Activated naive CD8-positive, alpha-beta T cell (primary cell): Measurements from ENCODE around the gene UROC1.

ENCODE experiments used
- H3K27ac Mint-ChIP-seq: one replicate; pipeline ENCODE4 v1.8.0; 2021; ENCODE audit warnings: mixed read lengths
- H3K27me3 Mint-ChIP-seq: one replicate; pipeline ENCODE4 v1.8.0; 2021; ENCODE audit warnings: mixed read lengths
- H3K36me3 Mint-ChIP-seq: one replicate; pipeline ENCODE4 v1.8.0; 2021; ENCODE audit warnings: mixed read lengths
- H3K4me1 Mint-ChIP-seq: one replicate; pipeline ENCODE4 v1.8.0; 2021; ENCODE audit warnings: low read depth, mixed read lengths
- H3K4me3 Mint-ChIP-seq: one replicate; pipeline ENCODE4 v1.8.0; 2021; ENCODE audit warnings: mild to moderate bottlenecking, mixed read lengths
- H3K9me3 Mint-ChIP-seq: one replicate; pipeline ENCODE4 v1.8.0; 2021; ENCODE audit warnings: low read depth, mixed read lengths

Gene UROC1

GRCh38 chr3:126450744-126451143, 66.8 kb downstream of the UROC1 start:
- H3K4me3 Mint-ChIP-seq: no peak overlapping the region
- H3K4me1 Mint-ChIP-seq: peaks cover 9% of the 10 kb centered on the region
- no peak overlapping the region for H3K27ac Mint-ChIP-seq
- no peaks in the 10 kb centered on the region for H3K27me3 Mint-ChIP-seq
- peaks cover 8% of the 10 kb centered on the region for H3K36me3 Mint-ChIP-seq
- H3K9me3 Mint-ChIP-seq: no peaks in the 10 kb centered on the region

- no peak overlapping the region for H3K27ac Mint-ChIP-seq
- H3K9me3 Mint-ChIP-seq: no peaks in the 10 kb centered on the region
- H3K27me3 Mint-ChIP-seq: no peaks in the 10 kb centered on the region
- peaks cover 8% of the 10 kb centered on the region for H3K36me3 Mint-ChIP-seq
- no peak overlapping the region for H3K4me3 Mint-ChIP-seq
- peaks cover 7% of the 10 kb centered on the region for H3K4me1 Mint-ChIP-seq
These were observed 67.4 kb downstream of the UROC1 start for GRCh38 chr3:126450219-126450618.

- Mint-ChIP-seq H3K4me3 (no peak overlapping the region), H3K4me1 (peaks cover 6% of the 10 kb centered on the region), H3K9me3 (no peaks in the 10 kb centered on the region), H3K36me3 (peaks cover 8% of the 10 kb centered on the region), H3K27me3 (no peaks in the 10 kb centered on the region), H3K27ac (no peak overlapping the region)
These were observed 67.9 kb downstream of the UROC1 start for GRCh38 chr3:126449621-126450051.

- no peaks in the 10 kb centered on the region for H3K27me3 Mint-ChIP-seq
- peaks cover 4% of the 10 kb centered on the region for H3K4me1 Mint-ChIP-seq
- H3K4me3 Mint-ChIP-seq: no peak overlapping the region
- H3K36me3 Mint-ChIP-seq: peaks cover 4% of the 10 kb centered on the region
- no peaks in the 10 kb centered on the region for H3K9me3 Mint-ChIP-seq
- no peak overlapping the region for H3K27ac Mint-ChIP-seq
These were observed 68.7 kb downstream of the UROC1 start for GRCh38 chr3:126448893-126449180.

GRCh38 chr3:126448136-126448892, 69.3 kb downstream of the UROC1 start:
- H3K27ac Mint-ChIP-seq: no peak overlapping the region
- no peak overlapping the region for H3K4me3 Mint-ChIP-seq
- H3K4me1 Mint-ChIP-seq: peaks cover 4% of the 10 kb centered on the region
- H3K9me3 Mint-ChIP-seq: no peaks in the 10 kb centered on the region
- no peaks in the 10 kb centered on the region for H3K27me3 Mint-ChIP-seq
- H3K36me3 Mint-ChIP-seq: peaks cover 4% of the 10 kb centered on the region

- Mint-ChIP-seq H3K4me1 (peaks cover 4% of the 10 kb centered on the region), H3K27me3 (no peaks in the 10 kb centered on the region), H3K36me3 (peaks cover 6% of the 10 kb centered on the region), H3K27ac (no peak overlapping the region), H3K4me3 (no peak overlapping the region), H3K9me3 (no peaks in the 10 kb centered on the region)
These were observed 70.0 kb downstream of the UROC1 start for GRCh38 chr3:126447456-126448106.

GRCh38 chr3:126446791-126447190, 70.8 kb downstream of the UROC1 start:
- Mint-ChIP-seq H3K9me3 (no peaks in the 10 kb centered on the region), H3K27me3 (no peaks in the 10 kb centered on the region), H3K4me3 (no peak overlapping the region), H3K4me1 (peaks cover 4% of the 10 kb centered on the region), H3K27ac (no peak overlapping the region), H3K36me3 (peaks cover 6% of the 10 kb centered on the region)

- H3K27me3 Mint-ChIP-seq: no peaks in the 10 kb centered on the region
- no peak overlapping the region for H3K27ac Mint-ChIP-seq
- H3K4me1 Mint-ChIP-seq: peaks cover 4% of the 10 kb centered on the region
- no peak overlapping the region for H3K4me3 Mint-ChIP-seq
- H3K9me3 Mint-ChIP-seq: no peaks in the 10 kb centered on the region
- H3K36me3 Mint-ChIP-seq: peaks cover 2% of the 10 kb centered on the region
These were observed 71.3 kb downstream of the UROC1 start for GRCh38 chr3:126446301-126446700.

- Mint-ChIP-seq H3K36me3 (peaks cover 2% of the 10 kb centered on the region), H3K4me1 (peaks cover 4% of the 10 kb centered on the region), H3K9me3 (no peaks in the 10 kb centered on the region), H3K4me3 (no peak overlapping the region), H3K27me3 (no peaks in the 10 kb centered on the region), H3K27ac (no peak overlapping the region)
These were observed 72.1 kb downstream of the UROC1 start for GRCh38 chr3:126445506-126445905.

GRCh38 chr3:126442856-126443242, 74.7 kb downstream of the UROC1 start:
- peaks cover 2% of the 10 kb centered on the region for H3K36me3 Mint-ChIP-seq
- no peaks in the 10 kb centered on the region for H3K9me3 Mint-ChIP-seq
- H3K4me3 Mint-ChIP-seq: no peak overlapping the region
- no peaks in the 10 kb centered on the region for H3K27me3 Mint-ChIP-seq
- H3K4me1 Mint-ChIP-seq: peaks cover 4% of the 10 kb centered on the region
- H3K27ac Mint-ChIP-seq: no peak overlapping the region

GRCh38 chr3:126442094-126442855, 75.3 kb downstream of the UROC1 start:
- Mint-ChIP-seq H3K4me3 (no peak overlapping the region), H3K27ac (no peak overlapping the region), H3K4me1 (peaks cover 4% of the 10 kb centered on the region), H3K27me3 (no peaks in the 10 kb centered on the region), H3K9me3 (no peaks in the 10 kb centered on the region), H3K36me3 (peaks cover 4% of the 10 kb centered on the region)

GRCh38 chr3:126441256-126441880, 76.2 kb downstream of the UROC1 start:
- H3K4me3 Mint-ChIP-seq: no peak overlapping the region
- H3K4me1 Mint-ChIP-seq: peaks cover 4% of the 10 kb centered on the region
- no peaks in the 10 kb centered on the region for H3K9me3 Mint-ChIP-seq
- H3K36me3 Mint-ChIP-seq: peaks cover 7% of the 10 kb centered on the region
- H3K27me3 Mint-ChIP-seq: no peaks in the 10 kb centered on the region
- peak overlapping the region; percentile 8 for H3K27ac Mint-ChIP-seq

GRCh38 chr3:126440709-126440995, 76.9 kb downstream of the UROC1 start:
- no peaks in the 10 kb centered on the region for H3K4me1 Mint-ChIP-seq
- H3K27ac Mint-ChIP-seq: peak overlapping the region; percentile 8
- no peaks in the 10 kb centered on the region for H3K9me3 Mint-ChIP-seq
- no peak overlapping the region for H3K4me3 Mint-ChIP-seq
- H3K27me3 Mint-ChIP-seq: no peaks in the 10 kb centered on the region
- peaks cover 7% of the 10 kb centered on the region for H3K36me3 Mint-ChIP-seq

- no peaks in the 10 kb centered on the region for H3K4me1 Mint-ChIP-seq
- H3K9me3 Mint-ChIP-seq: no peaks in the 10 kb centered on the region
- H3K27me3 Mint-ChIP-seq: no peaks in the 10 kb centered on the region
- H3K36me3 Mint-ChIP-seq: peaks cover 7% of the 10 kb centered on the region
- no peak overlapping the region for H3K4me3 Mint-ChIP-seq
- H3K27ac Mint-ChIP-seq: no peak overlapping the region
These were observed 77.4 kb downstream of the UROC1 start for GRCh38 chr3:126439968-126440708.
